Endothelial cell of umbilical vein (primary cell): ENCODE measurements around the gene GLT8D1. TPM values are rescaled to one million over a fixed set of nuclear protein-coding genes. Genes with fewer than 3 reads are reported as not detected.

Source experiments
- BruUV-seq: library from RNA; stranded (reverse); fragments of 400-500 nt; replicated peaks from 2 replicates; lab custom pipeline; 2021; lab: Mats Ljungman, UMichigan
- CTCF ChIA-PET: fragments of 300-600, 350-600 bp; sonication (Branson Sonifier 250); formaldehyde crosslinking; loops from one replicate; lab custom pipeline; 2021; ENCODE audit warnings: antibody characterized with exemption, inconsistent platforms; lab: Charles Lee
- POLR2A ChIA-PET: fragments of 300-600, 350-600 bp; sonication (Branson Sonifier 250); formaldehyde crosslinking; loops from one replicate; lab custom pipeline; 2021; ENCODE audit warnings: antibody characterized with exemption, inconsistent platforms; lab: Charles Lee
- DNase-seq: peaks from one replicate; pipeline ENCODE4 v3.0.0-alpha.2; 2011; ENCODE audit warnings: low read depth, low spot score
- FAIRE-seq: peaks from 2 replicates; lab custom pipeline; 2011; peaks lifted over from hg19 to GRCh38; lab: Jason Lieb, UNC
- H2AFZ ChIP-seq: 2 replicates; pipeline ENCODE4 v1.6.0; 2012; ENCODE audit warnings: low read depth, low read length, control low read depth, inconsistent platforms
- H3K27ac ChIP-seq: 2 replicates; pipeline ENCODE4 v1.5.1; 2011; ENCODE audit warnings: low read depth, mild to moderate bottlenecking, control low read depth, low read length, moderate library complexity; ENCODE audit not compliant: insufficient read depth
- H3K27me3 ChIP-seq, 2 experiments: 2 replicates each; pipeline versions ENCODE4 v1.6.0 to v1.6.1; 2011; ENCODE audit warnings: low read length in 2 of 2, mixed read lengths in 1 of 2; ENCODE audit not compliant: control insufficient read depth in 2 of 2, insufficient read depth in 2 of 2
- H3K36me3 ChIP-seq, 2 experiments: 2 replicates in 1 of 2; 3 replicates in 1 of 2; pipeline ENCODE4 v1.5.1; 2011; ENCODE audit warnings: low read length in 2 of 2, mild to moderate bottlenecking in 1 of 2, moderate library complexity in 1 of 2; ENCODE audit not compliant: control insufficient read depth in 2 of 2, insufficient read depth in 2 of 2; ENCODE audit errors: extremely low read depth in 1 of 2
- H3K4me1 ChIP-seq: 3 replicates; pipeline ENCODE4 v1.5.1; 2011; ENCODE audit warnings: mild to moderate bottlenecking, low read length; ENCODE audit not compliant: control insufficient read depth, insufficient read depth; ENCODE audit errors: extremely low read depth
- H3K4me2 ChIP-seq: 2 replicates; pipeline ENCODE4 v1.6.1; 2011; ENCODE audit warnings: low read length, control low read depth, mixed read lengths; ENCODE audit not compliant: insufficient read depth
- H3K4me3 ChIP-seq, 3 experiments: fragments of 200-600 bp in 1 of 3; sonication (generic), shearing (Covaris generic) in 1 of 3; replicated peaks in 1 of 3; 2 replicates each; pipeline ENCODE4 v1.5.1; 2011 to 2016; ENCODE audit warnings: control low read depth in 3 of 3, low read length in 3 of 3, mild to moderate bottlenecking in 2 of 3, inconsistent platforms in 1 of 3, low read depth in 1 of 3, moderate library complexity in 1 of 3; ENCODE audit not compliant: insufficient read depth in 1 of 3
- H3K79me2 ChIP-seq: 2 replicates; pipeline ENCODE4 v1.6.0; 2012; ENCODE audit warnings: low read length, inconsistent platforms; ENCODE audit not compliant: control insufficient read depth, insufficient read depth
- H3K9ac ChIP-seq: replicated peaks from 2 replicates; pipeline ENCODE3; 2011; ENCODE audit warnings: low read length, control low read depth; ENCODE audit not compliant: insufficient read depth; ENCODE audit errors: extremely low read depth
- H3K9me1 ChIP-seq: replicated peaks from 3 replicates; pipeline ENCODE4 v1.6.0; 2011; ENCODE audit warnings: mild to moderate bottlenecking, low read length; ENCODE audit not compliant: control insufficient read depth, insufficient read depth; ENCODE audit errors: extremely low read depth
- H3K9me3 ChIP-seq: replicated peaks from 2 replicates; pipeline ENCODE4 v1.5.1; 2012; ENCODE audit warnings: low read length, inconsistent platforms; ENCODE audit not compliant: control insufficient read depth, insufficient read depth
- H4K20me1 ChIP-seq: replicated peaks from 2 replicates; pipeline ENCODE3; 2011; ENCODE audit warnings: mild to moderate bottlenecking, low read length; ENCODE audit not compliant: control insufficient read depth, insufficient read depth; ENCODE audit errors: extremely low read depth
- CTCF ChIP-seq, 2 donors: IDR thresholded peaks; 1 replicate in 1 of 2; 2 replicates in 1 of 2; pipeline ENCODE4 v1.5.1; 2011; ENCODE audit warnings: low read length in 2 of 2, mild to moderate bottlenecking in 2 of 2, moderate library complexity in 2 of 2, control low read depth in 1 of 2, inconsistent platforms in 1 of 2, low read depth in 1 of 2; ENCODE audit not compliant: insufficient read depth in 1 of 2; ENCODE audit errors: extremely low read depth in 1 of 2
- EZH2 ChIP-seq: IDR thresholded peaks from 2 replicates; pipeline ENCODE4 v1.6.1; 2012; ENCODE audit warnings: borderline replicate concordance, low read depth, mild to moderate bottlenecking, moderate library complexity, low read length, inconsistent platforms; ENCODE audit not compliant: severe bottlenecking
- FOS ChIP-seq: IDR thresholded peaks from 2 replicates; pipeline ENCODE4 v1.6.1; 2011; ENCODE audit warnings: mild to moderate bottlenecking, low read length, moderate library complexity, borderline replicate concordance; ENCODE audit not compliant: insufficient read depth
- GATA2 ChIP-seq: IDR thresholded peaks from 2 replicates; pipeline ENCODE4 v1.7.0; 2011; ENCODE audit warnings: low read depth, mild to moderate bottlenecking, moderate library complexity, mixed read lengths, low read length; ENCODE audit not compliant: insufficient read length, insufficient read depth
- JUN ChIP-seq: IDR thresholded peaks from 2 replicates; pipeline ENCODE4 v1.6.1; 2011; ENCODE audit warnings: borderline replicate concordance, low read depth; ENCODE audit not compliant: insufficient read length, insufficient read depth
- MAX ChIP-seq: IDR thresholded peaks from 2 replicates; pipeline ENCODE4 v1.6.1; 2011; ENCODE audit not compliant: insufficient read depth, insufficient read length
- MYC ChIP-seq: IDR thresholded peaks from one replicate; pipeline ENCODE4 v1.6.1; 2011; ENCODE audit warnings: mild to moderate bottlenecking, low read depth, low read length
- POLR2A ChIP-seq: IDR thresholded peaks from 2 replicates; pipeline ENCODE4 v1.6.1; 2012; ENCODE audit warnings: low read depth, mild to moderate bottlenecking, control low read depth, low read length
- POLR2AphosphoS5 ChIP-seq: IDR thresholded peaks from 2 replicates; pipeline ENCODE4 v1.6.1; 2012; ENCODE audit warnings: low read depth, mild to moderate bottlenecking, control low read depth, low read length, moderate library complexity; ENCODE audit not compliant: insufficient read depth
- dilution Hi-C: fragments of 300-500 bp; cut with MboI; formaldehyde crosslinking; loops from one replicate; pipeline ENCODE4 v1.15.0; 2019; ENCODE audit warnings: low sequenced_read_pairs; ENCODE audit not compliant: extremely low pct_ligation_motif_present
- intact Hi-C: fragments of 100-400 bp; cut with micrococcal nuclease; formaldehyde crosslinking; loops from one replicate; pipeline ENCODE4 v1.10.0; 2022
- polyA plus RNA-seq, 4 experiments: library from polyadenylated mRNA; depleted of rRNA in 3 of 4; stranded (reverse) in 3 of 4; unstranded in 1 of 4; fragments of >200 nt; gene quantifications; 2 replicates each; pipeline versions ENCODE4 v1.2.1 to v1.2.3, GENCODE V29; 2011 to 2012; ENCODE audit warnings: missing spikeins in 1 of 4
- total RNA-seq: library from RNA; stranded (reverse); gene quantifications from 2 replicates; pipeline ENCODE4 v1.2.3, GENCODE V29; 2021

GLT8D1 gene
- total and polyA plus RNA-seq, 2 donors (not counting 3 experiments of a cell fraction or from before 2014, with no cell fraction given), result 63.7 to 73.5 TPM

GRCh38 chr3:52690560-52690959 is 15.0 kb downstream of the GLT8D1 start:
- ChIA-PET CTCF (no interaction called here), POLR2A (no interaction called here)
- Histone ChIP-seq H3K79me2 (peaks cover 52% of the 10 kb centered on the region), H3K36me3 (peaks cover 48 to 58% of the 10 kb centered on the region in 2 experiments), H3K4me1 (peaks cover 11% of the 10 kb centered on the region), H3K9me3 (no peaks in the 10 kb centered on the region), H3K9ac (no peak overlapping the region), H2AFZ (no peak overlapping the region), H3K27ac (no peak overlapping the region), H3K4me3 (no peak overlapping the region), H4K20me1 (peaks cover 2% of the 10 kb centered on the region), H3K4me2 (no peak overlapping the region), H3K27me3 (no peaks in the 10 kb centered on the region), H3K9me1 (no peaks in the 10 kb centered on the region)
- no TSS peak for BruUV-seq
- intact Hi-C loops, result no loop called here
- dilution Hi-C loops, result no loop called here
- FAIRE-seq (no peak), DNase-seq (no peak)
- TF ChIP-seq POLR2AphosphoS5 (no peak), EZH2 (no peak), MAX (no peak), JUN (no peak)

- H3K27me3 ChIP-seq, result no peaks in the 10 kb centered on the region
- H3K9ac ChIP-seq, result no peak overlapping the region
- DNase-seq (no peak), FAIRE-seq (no peak)
- POLR2A ChIA-PET, result no interaction called here
- H3K4me2 ChIP-seq, result no peak overlapping the region
- no peak overlapping the region for H3K4me3 ChIP-seq
- CTCF ChIA-PET, result no interaction called here
- BruUV-seq, result no TSS peak
- H3K27ac ChIP-seq, result no peak overlapping the region
- H3K4me1 ChIP-seq, result peaks cover 18% of the 10 kb centered on the region
- H3K9me3 ChIP-seq, result no peaks in the 10 kb centered on the region
- H3K9me1 ChIP-seq, result no peaks in the 10 kb centered on the region
- H3K79me2 ChIP-seq, result peaks cover 64% of the 10 kb centered on the region
- intact Hi-C loops (loop anchor here (10.0 kb wide), 1 partner anchor 214 kb away; no protein-coding TSS in a partner anchor), dilution Hi-C loops (no loop called here)
- TF ChIP-seq CTCF (IDR thresholded peaks at IDR 0.05; ENCODE audit: extremely low read depth in 1 of 2, insufficient read depth in 1 of 2, low read depth in 1 of 2, low read length in 2 of 2) (no peak), POLR2AphosphoS5 (no peak), EZH2 (no peak), GATA2 (no peak), POLR2A (no peak), MYC (no peak), JUN (no peak), MAX (no peak), FOS (no peak)
- no peak overlapping the region for H2AFZ ChIP-seq
- peaks cover 2% of the 10 kb centered on the region for H4K20me1 ChIP-seq
- H3K36me3 ChIP-seq, result peaks cover 42 to 48% of the 10 kb centered on the region in 2 experiments
Measured at GRCh38 chr3:52689151-52689550, 16.4 kb downstream of the GLT8D1 start.
